GM12892 (cell line): ENCODE measurements around the gene ETFBKMT.

Source experiments
- POLR2AphosphoS5 ChIP-seq: IDR thresholded peaks from 2 replicates; pipeline ENCODE4 v1.6.1; 2011; ENCODE audit warnings: low read depth, low read length, control low read depth
- TAF1 ChIP-seq: IDR thresholded peaks from 2 replicates; pipeline ENCODE4 v1.6.1; 2011; ENCODE audit warnings: low read depth, mild to moderate bottlenecking, control low read depth, low read length, borderline replicate concordance

DNA sequence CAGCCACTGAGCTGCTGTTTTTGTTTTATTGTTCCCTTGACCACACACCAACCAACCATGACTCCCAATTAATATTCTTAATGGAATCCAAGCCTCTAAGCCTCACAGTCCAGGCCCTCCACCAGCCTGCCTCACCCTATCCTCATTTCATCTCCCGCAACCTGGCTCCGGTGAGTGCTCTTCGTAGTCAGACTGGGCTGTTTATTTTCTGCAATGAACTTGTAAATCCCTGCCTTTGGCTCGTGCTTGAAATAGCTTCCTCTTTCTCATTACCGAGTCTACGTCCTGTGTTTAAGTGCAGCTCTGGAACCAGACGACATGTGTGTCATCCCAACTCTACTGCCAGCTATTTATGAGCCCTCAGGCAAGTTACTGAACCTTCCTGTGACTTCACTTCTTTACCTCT is 12.4 kb upstream of the ETFBKMT start:
- TF ChIP-seq POLR2AphosphoS5 (no peak), TAF1 (no peak)
